Occipital lobe (tissue), 2 donors: ENCODE measurements around the gene JMJD7. TPM values are rescaled to one million over a fixed set of nuclear protein-coding genes. Genes with fewer than 3 reads are reported as not detected.

Source experiments
- DNase-seq: peaks from one replicate; lab custom pipeline; 2025; lab: John Stamatoyannopoulos, UW
- total RNA-seq: library from RNA; depleted of rRNA; stranded (reverse); fragments of >200 nt; gene quantifications from one replicate; pipeline ENCODE4 v1.2.3, GENCODE V29; 2014

JMJD7 gene
- 3.0 TPM for total RNA-seq

- peak; percentile 97 for DNase-seq
Measured at GRCh38 chr15:41827880-41828806, at the start of gene JMJD7. TSS of gene JMJD7 (plus strand) at chr15:41828092. CDS start at chr15:41828125, 33 bp downstream.

GRCh38 chr15:41778521-41778920 is 49.4 kb upstream of the JMJD7 start:
- no peak for DNase-seq

DNA sequence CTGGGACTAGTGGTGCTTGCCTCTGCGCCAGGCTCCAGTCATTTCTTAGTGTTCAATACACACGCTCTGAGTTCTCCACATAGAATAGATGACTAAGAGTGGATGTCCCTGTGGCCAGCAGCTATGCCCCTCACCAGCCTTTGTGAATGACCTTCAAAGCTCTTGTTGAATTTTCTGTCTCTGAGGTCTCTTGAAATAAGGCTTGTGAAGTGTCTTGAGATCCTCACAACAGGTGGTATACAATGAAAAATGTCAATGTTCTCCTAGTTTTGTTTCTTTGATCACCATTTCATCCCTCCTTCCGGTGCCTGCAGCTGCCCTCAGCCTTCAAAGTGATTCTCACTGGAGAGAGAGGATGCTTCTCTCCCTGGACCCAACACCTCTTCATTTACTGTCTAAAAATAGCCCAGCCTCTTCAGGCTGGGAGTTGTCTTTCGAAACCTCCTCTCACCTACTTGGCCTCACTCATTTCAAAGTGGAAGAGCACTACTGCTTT is 48.2 kb upstream of the JMJD7 start:
- DNase-seq, result no peak

- DNase-seq, result no peak
Measured at GRCh38 chr15:41780266-41780665, 47.6 kb upstream of the JMJD7 start.

DNA sequence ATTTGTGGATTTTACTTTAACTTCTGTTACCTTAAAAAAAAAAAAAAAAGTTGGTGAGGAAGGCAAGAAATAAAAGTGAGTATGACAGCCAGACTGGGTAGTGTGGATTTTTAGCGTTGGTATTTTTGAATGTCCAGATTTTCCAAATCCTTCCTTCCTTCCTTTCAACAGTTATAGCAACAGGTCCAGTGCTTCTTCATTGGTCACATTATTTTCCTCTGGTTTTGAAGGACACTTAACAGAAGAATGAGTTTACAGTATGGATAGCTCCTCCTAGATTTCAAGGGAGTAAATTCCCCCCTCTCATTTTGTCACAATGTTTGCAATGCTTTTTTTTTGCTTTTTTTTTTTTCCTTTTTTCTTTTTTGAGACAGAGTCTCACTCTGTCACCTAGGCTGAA is 47.2 kb upstream of the JMJD7 start:
- DNase-seq, result no peak

GRCh38 chr15:41782371-41783282 is 45.3 kb upstream of the JMJD7 start:
- no peak for DNase-seq

DNA sequence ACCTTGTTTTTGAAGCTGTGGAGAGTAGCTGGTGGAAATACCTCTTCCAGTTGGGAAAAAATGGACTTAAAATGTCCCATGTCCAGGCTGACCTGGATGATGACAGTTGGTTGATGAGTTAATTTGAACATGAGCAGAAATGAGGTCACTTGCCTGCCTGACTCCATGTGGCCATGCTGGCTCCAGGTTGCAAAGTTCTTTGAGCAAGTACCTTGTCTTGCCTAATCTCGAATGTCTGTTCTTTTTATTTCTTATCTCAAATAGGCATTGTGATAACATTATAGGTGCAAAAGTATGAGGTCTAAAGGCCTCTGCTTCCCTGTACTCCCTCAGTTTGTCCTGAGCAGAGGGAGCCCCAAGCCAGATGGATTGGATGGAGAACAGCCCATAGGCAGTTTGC is 44.6 kb upstream of the JMJD7 start:
- DNase-seq, result no peak

- DNase-seq, result no peak
Measured at GRCh38 chr15:41788262-41788661, 39.6 kb upstream of the JMJD7 start.

- DNase-seq, result no peak
Measured at GRCh38 chr15:41789236-41789635, 38.7 kb upstream of the JMJD7 start.

DNA sequence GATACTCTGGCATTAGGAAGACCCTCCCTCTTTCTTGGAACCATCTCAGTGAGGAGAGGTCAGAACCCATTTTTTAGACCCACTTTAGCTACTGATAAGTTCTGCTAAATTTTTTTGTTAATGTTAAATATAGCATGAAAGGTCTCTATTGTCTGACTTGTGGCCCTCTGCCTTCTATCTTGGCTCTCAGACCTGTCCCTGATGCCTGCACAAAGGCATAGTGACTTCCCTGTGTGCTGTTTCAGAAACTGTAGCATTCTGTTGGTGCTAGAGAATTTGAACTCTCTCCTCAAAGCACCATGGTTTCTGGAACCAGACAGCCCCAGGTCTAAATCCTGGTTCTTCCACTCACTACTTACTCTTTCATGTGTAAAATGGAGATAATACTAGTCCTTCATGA is 38.2 kb upstream of the JMJD7 start:
- no peak for DNase-seq

DNA sequence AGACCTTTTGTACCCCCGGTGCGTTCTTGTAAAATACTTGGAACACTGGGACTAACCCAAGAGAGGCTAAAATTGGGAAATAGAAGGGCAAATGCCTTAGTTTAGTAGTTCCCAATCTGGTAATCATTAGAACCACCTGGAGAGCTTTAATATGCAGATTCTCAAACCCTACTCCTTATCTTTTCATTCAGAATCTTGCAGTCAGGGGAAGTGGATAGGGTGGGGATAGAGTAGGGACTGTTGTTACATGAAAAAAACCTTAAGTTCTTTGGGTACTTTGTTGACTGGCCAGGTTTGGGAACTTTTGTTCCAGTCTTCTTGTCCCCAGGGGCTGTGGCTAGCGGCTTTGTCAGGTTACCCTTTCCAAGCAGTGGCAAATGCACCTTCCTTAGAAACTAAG is 37.7 kb upstream of the JMJD7 start:
- DNase-seq, result no peak

- DNase-seq, result no peak
Measured at GRCh38 chr15:41790756-41791546, 36.9 kb upstream of the JMJD7 start.

DNA sequence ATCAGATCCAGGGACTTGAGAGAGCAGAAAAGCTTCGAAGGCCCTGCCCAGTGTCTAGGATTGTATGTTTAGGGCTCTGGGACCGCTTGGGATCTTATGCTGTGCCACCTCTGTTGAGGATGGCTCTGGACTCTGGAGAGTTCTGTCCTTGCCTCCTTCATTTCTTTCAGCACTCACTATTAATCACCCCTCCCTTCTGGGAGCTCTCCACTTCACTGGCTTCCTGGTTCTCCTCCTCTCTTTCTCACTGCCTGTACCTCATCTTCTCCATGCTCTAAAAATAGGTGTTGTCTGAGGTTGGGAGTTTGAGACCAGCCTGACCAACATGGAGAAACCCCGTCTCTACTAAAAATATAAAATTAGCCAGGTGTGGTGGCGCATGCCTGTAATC is 36.4 kb upstream of the JMJD7 start:
- DNase-seq, result no peak

DNA sequence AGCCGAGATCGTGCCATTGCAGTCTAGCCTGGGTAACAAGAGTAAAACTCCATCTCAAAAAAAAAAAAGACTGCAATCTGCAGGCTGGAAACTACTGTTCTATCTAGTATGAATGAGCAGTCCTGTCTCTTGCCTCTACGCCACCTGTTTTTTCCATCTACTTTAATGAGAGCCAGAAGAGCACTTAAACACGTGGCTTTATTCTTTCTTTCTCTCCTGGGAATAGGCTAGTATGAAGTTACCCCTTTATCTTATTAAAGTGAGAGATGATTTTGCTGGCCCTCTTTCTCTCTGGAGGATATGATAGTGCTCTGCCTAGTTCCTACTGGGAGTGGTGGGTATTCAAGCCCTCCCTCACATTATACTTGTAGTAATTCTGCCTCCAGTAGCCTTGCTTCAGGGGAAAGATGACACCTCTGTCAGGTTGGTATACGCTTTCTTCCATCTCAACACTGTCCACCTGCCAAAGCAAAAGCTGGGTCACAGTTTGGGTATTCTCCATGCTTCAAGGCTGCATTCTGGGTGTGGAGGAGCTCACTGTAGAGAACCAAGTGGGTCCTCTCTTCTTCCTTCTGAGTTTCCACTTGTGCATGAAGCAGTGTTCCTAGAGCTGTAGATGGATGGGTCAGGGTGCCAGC is 35.8 kb upstream of the JMJD7 start:
- no peak for DNase-seq

- no peak for DNase-seq
Measured at GRCh38 chr15:41794081-41794480, 33.8 kb upstream of the JMJD7 start.

DNA sequence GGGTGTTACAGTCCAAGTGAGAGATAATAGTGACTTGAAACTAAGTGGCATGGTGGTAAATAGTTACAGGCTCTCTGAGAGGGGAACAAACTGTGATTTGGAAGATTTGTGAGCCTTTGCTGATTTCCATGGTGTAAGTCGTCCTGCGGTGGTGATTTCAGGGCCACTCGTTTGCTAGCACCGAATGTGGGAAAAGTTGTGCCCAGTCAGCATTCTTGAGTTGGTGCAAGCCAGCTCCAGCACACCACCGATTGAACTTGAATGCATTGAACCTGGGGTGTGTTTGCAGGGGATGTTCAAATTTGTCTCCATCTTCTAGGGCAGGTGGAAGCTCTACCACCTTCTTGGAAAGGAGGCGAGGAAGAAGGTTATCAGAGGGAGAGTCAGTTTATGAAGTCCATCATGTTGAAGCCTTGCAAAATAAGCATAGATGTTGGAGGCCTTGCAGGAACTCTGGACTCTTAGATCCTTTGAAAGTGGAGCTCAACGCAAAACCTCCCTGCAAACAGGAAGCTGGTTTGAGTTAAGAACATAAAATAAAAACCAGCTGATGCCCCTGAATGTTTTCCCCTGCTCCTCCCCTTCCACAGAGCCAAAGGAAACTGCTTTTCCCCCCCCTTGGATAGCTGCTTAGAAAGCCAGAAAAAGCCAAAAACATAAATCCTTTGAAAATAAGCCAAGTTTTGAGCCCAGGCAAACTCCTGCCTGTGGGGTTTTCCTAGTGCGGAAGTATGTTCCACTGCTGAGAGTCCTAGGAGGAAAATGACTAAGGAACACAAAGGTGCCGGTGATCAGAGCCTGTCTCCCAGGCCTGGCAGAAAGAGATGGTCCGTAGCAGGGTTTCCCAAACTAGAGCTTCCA is 31.7 kb upstream of the JMJD7 start:
- DNase-seq, result no peak

- DNase-seq, result no peak
Measured at GRCh38 chr15:41797201-41797944, 30.5 kb upstream of the JMJD7 start.

DNA sequence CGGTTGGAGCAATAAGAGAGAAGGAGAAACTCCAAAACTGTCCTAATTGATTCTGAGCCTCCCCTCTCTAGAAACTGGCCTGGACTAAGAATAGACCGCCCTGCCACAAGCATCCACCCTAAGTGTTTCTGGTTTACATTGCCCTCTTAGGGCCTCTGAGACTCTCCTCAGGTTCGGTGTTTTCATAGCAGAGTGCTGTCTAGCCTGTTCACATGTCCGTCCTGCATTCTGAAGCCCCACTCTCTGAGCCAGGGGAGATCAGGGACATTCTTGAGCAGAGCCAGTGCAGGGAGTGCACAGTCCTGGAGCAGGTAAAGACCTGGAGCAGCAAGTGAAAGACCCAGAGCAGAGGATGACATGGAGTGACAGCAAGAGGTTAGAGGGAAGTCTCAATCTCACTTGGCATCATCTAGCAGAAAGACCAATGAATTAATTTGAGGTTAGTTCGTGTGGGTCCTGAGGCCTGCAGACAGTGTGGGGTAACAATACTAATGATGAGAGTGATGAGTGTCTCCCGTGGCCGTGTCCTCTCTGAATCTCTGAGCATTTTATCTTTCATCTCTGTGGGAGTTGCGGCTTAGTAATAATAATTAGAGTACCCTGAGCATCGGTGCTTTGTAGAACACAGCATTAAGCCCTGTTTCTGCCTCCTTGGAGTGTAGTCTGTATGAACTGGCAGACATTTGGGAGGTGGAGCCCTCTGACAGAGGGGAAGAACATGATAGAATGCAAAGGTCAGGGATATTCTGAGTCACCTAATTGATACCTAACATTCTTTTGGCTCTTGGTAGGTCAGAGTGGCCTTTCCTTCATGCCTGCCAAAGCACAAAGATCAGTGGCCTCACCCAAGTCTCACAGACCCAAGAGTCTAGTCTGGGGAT is 29.0 kb upstream of the JMJD7 start:
- DNase-seq, result no peak
